HG03097 (cell line): Measurements from ENCODE around the gene IL1R2.
"Not testable (repeated sequence)": the region's sequence is repeated elsewhere in the genome, so short reads cannot be mapped to it uniquely, and the experiment has no call there.

Experiments used
- ATAC-seq: cut with Tn5 transposase; IDR thresholded peaks from one replicate; pipeline ENCODE4 v1.9.1; 2021; ENCODE audit not compliant: unreplicated experiment, low FRiP score

Gene IL1R2

GRCh38 chr2:101995804-101996203 lies 4.0 kb downstream of the IL1R2 start:
- no peak for ATAC-seq

- no peak for ATAC-seq
Observed at GRCh38 chr2:101998556-101998895, 6.8 kb downstream of the IL1R2 start.

DNA sequence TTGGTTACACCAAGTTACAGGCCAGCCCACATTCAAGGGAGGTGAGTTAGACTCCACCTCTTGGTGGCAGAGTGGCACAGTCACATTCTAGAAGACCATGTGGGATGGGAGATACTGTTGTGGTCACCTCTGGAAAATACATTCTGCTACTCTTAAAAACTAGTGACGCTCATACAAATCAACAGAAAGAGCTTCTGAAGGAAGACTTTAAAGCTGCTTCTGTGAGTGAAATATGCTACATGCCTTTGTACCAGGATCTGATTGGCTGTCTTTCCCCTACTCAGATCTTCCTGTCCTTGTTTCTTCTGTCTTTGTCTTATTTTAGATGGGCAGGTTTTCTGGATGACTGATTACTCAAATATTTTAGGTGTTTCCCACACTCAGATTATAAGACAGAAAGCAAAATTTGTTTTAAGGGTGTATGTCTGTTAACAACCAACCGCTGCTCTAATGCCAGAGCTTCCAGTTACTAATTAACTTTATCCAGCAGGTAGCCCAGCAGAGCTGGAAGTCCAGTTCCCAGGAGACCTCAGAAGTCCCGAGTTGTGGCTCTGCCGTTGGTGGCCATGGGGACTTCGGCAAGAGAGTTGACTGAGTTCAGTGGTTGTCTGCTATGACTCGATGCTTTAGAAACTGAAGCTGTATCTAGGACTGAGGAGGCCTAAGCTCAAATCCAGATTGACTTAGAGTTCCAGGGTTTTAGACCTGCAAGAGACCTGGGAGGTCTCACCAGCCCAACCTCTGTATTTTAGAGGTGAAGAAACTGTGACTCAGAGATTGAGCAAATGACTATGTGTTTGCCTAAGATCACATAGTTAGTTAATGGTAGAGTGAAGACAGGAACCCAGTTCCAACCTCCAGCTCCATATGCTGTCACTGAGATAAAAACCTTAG lies 7.4 kb downstream of the IL1R2 start:
- no peak for ATAC-seq

GRCh38 chr2:102000012-102000411 lies 8.3 kb downstream of the IL1R2 start:
- ATAC-seq = no peak

GRCh38 chr2:102000813-102001766 lies 9.3 kb downstream of the IL1R2 start:
- ATAC-seq = no peak

DNA sequence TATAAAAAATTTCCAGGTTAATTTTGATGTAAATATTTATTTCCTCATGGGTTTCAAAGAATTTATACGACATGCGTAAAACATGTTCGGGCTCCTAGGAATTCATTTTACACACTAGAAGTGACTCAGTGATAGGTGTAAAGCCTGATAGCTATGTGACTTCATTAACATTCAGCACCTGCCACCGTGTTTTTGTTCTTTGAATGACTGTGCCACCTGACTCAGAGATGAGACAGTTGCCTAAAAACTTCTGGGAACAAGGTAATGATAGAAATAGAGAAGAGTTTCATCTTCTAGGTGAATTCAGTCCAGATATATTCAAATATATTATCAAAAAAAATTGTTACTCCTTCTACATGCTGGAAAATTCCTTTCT lies 10.0 kb downstream of the IL1R2 start:
- no peak for ATAC-seq

- no peak for ATAC-seq
Observed at GRCh38 chr2:102002228-102002627, 10.5 kb downstream of the IL1R2 start.

DNA sequence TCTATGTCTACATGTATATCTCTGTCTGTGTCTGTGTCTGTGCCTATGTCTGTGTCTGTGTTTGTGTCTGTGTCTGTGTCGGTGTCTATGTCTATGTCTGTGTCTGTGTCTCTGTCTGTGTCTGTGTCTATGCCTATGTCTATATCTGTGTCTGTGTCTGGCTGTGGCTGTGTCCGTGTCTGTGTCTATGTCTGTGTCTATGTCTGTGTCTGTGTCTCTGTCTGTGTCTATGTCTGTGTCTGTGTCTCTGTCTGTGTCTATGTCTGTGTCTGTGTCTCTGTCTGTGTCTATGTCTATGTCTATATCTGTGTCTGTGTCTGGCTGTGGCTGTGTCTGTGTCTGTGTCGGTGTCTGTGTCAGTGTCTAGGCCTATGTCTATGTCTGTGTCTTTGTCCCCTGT lies 11.1 kb downstream of the IL1R2 start:
- ATAC-seq = not testable (repeated sequence)

GRCh38 chr2:102003696-102004095 lies 11.9 kb downstream of the IL1R2 start:
- ATAC-seq = no peak

DNA sequence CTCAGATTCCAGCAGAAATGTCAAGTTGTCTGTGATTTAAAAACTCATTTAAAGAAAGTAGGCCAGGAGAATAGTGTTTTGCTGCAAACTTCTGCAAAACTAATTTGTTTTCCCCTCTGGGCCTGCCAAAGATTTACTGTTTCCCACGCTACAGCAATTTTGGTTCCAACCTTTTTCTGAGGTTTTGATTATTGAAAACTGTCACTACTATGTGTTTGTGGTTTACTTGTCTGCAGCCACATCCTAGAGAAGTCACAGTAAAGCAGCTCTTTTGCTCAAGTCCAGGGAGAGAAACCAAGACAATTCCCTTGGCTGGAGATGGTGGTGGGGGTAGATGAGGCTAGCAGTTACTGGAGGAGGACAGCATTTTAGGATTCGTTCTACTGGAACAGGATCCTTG lies 12.8 kb downstream of the IL1R2 start:
- ATAC-seq = no peak

DNA sequence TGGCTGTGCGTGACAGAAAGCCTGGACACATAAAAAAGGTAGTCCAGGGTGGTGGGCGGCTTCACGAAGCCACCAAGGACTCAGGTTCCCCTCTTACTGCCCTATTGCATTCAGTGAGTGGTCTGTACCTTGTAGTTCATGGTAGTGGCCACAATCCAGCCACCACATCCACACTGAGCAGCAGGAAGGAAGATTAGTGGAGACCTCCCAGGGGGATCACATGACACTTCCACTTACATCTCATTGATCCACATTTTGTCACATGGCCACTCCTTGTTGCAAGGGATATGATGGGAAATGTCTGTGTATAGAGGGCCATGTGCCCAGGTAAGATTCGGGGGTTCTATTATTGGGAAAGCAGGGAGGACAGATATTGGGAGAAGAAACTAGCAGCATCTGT lies 13.7 kb downstream of the IL1R2 start:
- no peak for ATAC-seq

GRCh38 chr2:102005989-102006885 lies 14.5 kb downstream of the IL1R2 start:
- no peak for ATAC-seq

DNA sequence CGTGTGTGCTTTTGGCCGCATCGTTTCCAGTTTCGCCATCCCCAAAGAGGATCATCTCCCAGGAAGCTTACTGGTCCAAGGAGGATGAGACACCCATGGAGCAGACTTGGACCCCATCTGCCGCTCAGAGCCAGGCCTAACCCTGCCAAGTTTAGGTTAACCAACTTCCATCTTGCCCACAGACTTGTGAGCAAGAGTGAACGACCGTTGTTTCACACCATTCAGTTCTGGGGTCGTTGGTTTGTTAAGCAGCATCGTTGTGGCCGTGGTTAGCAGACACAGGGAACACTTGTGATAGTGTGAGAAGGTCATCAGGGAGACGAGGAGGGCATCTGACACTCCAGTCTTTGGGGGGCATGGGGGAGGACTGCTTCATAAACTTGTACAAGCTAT lies 15.1 kb downstream of the IL1R2 start:
- ATAC-seq = no peak

DNA sequence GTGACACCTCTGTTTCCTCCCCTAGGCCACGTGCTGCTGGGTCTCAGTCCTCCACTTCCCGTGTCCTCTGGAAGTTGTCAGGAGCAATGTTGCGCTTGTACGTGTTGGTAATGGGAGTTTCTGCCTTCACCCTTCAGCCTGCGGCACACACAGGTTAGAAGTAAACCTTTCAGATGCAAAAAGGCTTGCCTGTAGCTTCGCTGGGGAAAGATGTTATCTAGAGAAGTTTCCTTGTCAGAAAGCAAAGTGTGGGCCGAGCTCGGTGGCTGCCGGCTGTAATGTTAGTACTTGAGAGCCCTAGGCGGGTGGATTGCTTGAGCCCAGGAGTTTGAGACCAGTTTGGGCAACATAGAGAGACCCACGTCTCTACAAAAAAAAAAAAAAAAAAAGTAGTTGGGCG lies 16.7 kb downstream of the IL1R2 start:
- ATAC-seq = no peak

GRCh38 chr2:102009557-102009956 lies 17.8 kb downstream of the IL1R2 start:
- no peak for ATAC-seq

DNA sequence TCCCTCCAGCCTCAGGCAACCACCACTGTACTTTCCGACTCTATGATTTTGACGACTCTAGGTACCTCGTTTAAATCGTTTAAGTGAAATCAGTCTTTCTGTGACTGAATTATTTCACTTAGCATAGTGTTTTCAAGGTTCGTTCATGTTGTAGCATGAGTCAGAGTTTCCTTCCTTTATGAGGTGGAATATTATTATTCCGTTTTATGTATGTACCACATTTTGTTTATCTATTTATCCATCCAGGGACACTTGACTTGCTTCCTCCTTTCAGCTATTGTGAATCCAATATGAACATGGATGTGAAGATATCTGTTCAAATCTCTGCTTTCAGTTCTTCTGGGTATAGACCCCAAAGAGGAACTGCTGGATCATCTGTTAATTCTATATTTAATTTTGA lies 19.1 kb downstream of the IL1R2 start:
- no peak for ATAC-seq

DNA sequence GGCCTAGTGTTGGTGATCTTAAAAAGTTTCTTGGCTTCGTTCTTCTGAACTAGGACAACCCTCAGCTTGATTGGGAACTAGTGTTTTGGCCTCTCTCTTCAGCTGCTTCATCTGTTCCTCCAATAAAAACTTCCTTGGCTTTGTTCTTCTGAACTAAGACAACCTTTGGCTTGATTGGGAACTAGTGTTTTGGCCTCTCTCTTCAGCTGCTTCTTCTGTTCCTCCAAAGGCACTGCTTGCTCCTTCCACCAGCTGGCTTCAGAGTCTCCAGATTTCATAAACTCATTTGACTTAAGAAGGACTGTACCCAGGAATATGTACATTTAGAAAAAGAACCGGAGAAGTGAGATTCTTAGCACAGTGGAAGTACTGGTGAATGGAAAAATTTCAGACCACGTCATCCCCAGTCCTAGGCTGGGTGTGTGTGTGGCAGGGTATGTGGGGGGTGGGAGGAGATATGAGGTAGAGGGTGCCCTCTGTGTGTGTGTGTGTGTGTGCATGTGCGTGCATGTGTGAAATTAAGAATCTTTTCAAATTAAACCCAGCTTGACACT lies 20.4 kb downstream of the IL1R2 start:
- no peak for ATAC-seq

DNA sequence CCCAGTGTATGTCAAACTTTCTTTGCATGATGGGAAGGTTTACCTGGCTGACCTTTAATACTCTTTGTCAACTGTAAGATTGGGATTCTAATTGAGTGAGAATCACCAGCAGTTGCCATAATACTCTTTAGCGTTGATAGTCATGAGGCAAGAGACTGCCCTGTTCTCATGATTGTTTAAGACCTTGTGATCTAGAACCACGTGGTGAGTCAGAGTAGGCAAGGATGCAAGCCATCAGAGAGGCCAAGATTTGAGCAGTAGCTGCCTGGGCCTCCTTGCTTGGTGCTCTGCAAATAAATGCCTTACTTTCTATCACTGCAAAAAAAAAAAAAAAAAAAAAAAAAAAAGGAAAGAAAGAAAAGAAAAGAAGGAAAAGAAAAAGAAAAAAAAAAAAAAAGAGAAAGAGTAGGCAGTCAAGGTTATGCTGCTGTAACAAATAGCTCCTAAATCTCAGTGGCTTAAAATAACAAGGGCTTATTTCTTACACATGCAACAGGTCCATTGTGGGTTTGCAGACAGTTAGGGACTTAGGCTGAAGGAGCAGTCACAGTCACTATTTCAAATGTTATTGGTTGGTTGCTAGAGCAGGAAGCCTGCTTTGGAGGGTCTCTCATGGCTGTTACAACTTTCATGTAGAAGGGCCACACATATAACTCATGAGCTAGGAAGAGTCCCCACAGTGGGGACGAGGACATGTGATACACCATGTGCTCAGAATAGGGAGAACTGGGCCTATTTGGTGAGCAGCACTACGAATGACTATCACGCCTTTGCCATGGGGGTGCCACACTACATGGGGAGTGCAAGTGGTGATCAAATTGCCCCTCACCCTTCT lies 21.7 kb downstream of the IL1R2 start:
- ATAC-seq = no peak

DNA sequence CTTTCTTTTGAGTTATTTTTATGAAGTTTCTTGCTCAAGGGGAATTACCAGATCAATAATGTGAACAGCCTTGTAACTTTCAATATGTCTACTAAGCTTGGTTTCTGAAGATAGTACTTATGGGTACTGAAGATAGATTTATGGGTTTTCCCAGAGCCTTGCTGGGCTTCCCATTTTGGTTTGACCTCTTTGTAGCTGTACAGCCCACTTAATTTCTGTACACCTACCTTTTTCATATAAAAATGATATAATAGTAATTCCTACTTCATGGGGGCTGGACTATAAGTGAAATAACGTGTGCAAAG lies 22.2 kb downstream of the IL1R2 start:
- ATAC-seq = no peak

DNA sequence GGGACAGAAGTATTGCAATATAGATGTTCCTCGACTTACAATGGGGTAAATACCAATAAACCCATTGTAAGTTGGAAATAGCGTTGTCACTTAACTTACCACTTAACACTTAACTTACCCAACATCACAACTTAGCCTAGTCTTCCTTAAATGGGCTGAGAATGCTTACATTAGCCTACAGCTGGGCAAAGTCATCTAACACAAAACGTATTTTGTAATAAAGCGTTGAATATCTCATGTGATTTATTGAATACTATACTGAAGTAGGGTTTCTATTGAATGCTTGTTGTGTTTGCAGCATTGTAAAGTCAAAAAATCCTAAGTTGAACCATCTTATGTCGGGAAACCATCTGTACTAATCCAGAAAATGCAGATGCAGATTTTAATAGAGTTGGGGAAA lies 23.6 kb downstream of the IL1R2 start:
- no peak for ATAC-seq
